H7 (cell line): ENCODE results near the gene TSPAN18. TPM values are rescaled to one million over a fixed set of nuclear protein-coding genes. Genes with fewer than 3 reads are reported as not detected.

Experiments used
- DNase-seq: peaks from one replicate; pipeline ENCODE4 v3.0.0; 2012
- H3K27me3 ChIP-seq: 2 replicates; pipeline ENCODE4 v1.6.0; 2011; ENCODE audit warnings: mild to moderate bottlenecking, low read length; ENCODE audit not compliant: control insufficient read depth, insufficient read depth
- H3K36me3 ChIP-seq: replicated peaks from 2 replicates; pipeline ENCODE4 v1.5.1; 2011; ENCODE audit warnings: low read length; ENCODE audit not compliant: control insufficient read depth, insufficient read depth
- H3K4me3 ChIP-seq: 2 replicates; pipeline ENCODE4 v1.5.1; 2011; ENCODE audit warnings: low read depth, mild to moderate bottlenecking, control low read depth, low read length, moderate library complexity; ENCODE audit not compliant: insufficient read depth
- total RNA-seq: library from RNA; depleted of rRNA; stranded (reverse); fragments of >200 nt; shearing (Covaris generic); gene quantifications from 2 replicates; pipeline ENCODE4 v1.2.3, GENCODE V29; 2014

The TSPAN18 gene
- total RNA-seq, 1 experiment from 2014 or later: 25.7 TPM

DNA sequence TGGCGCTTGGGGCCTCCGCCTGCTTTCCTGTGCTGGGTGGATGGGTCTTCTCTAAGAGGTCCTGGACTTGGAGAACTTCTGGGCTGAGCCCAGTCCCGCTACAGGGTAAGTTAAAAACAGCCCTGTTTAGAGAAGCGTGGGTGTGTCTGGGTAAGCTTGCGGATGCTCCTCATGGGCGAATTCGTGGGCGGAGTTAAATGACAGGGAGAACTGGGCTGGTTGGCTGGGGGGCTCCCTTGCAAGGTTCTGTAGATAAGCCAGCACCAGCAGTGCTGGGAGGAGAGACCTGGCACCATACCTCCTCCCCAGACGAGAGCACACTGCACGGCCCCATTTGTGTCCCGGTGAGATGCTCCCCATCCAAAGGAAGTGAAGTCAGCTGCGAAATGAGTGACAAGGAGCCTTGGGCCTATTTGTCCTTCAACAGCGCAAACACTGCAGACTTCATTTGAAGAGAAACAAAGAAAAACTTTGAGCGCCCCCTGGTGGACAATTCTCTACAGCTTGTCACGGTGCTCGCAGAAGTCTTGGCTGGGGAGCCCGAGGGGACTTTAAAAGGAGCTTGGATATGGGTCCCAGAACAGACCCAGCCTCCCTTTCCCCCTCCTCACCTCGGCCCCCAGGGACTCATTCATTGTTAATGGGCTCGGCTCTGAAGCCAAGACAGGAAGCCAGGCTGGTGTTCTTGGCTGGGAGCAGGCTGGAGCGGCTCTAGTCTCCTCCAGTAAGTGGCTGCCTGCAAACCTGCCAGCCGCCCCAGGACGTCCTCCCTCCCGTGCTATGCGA lies 184.5 kb downstream of the TSPAN18 start:
- DNase-seq: peak; percentile 92
- Histone ChIP-seq H3K4me3 (peak overlapping the region; percentile 15; the same call in 1 of the 2 replicates), H3K36me3 (no peaks in the 10 kb centered on the region), H3K27me3 (no peaks in the 10 kb centered on the region)

DNA sequence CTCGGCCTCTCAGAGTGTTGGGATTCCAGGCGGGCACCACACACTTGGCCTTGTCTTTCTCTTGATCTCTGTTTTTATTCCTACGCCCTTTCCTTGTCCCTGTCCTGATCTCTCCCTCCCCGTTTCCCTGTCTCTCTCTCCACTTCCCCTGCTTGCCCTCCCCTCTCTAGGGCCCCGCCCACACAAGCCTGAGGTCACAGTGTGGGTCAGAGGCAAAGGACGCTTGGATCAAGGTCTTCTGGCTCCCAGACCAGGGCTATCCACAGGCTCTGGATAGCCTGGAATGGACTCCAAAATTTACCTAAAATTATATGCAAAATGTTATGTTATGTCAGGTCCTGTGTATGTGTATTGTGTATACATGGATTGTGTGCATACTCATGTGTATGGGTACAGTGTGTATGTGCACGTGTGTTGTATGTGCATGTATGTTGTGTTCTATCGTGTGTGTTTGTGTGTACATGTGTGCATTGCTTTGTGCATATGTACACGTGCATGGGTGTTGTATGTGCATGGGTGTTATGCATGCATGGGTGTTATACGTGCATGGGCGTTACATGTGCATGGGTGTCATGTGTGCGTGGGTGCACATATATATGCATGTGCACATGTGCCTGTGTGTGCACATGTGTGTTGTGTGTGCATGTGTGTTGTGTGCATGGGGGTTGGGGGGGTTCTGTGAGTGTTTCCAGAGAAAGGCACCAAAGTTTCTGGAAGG lies 185.7 kb downstream of the TSPAN18 start:
- H3K27me3 ChIP-seq: no peaks in the 10 kb centered on the region
- peak; percentile 88 for DNase-seq

DNA sequence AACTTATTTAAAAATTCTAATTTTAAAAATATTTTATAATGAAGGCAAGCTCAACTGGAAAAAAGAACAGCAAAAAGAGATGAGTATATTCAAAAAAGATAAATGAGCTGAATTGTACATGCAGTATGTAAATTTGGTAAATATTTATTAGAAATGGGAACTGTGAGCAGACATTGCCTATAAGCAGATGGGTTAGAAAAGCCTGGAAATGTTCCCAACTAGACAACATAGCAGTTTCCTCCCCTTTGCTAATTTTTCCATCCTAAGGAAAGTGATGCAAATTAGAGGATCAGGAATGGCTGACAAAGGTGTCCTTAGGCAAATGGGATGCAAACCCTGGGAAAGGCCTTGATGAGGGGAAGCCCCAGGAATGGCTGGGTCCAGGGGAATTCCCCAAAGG lies 186.7 kb downstream of the TSPAN18 start:
- peak; percentile 83 for DNase-seq
- H3K4me3 ChIP-seq: no peak overlapping the region
- no peaks in the 10 kb centered on the region for H3K27me3 ChIP-seq

More for the DNA sequence above, 185.7 kb downstream of the TSPAN18 start:
- Histone ChIP-seq H3K36me3 (no peaks in the 10 kb centered on the region), H3K4me3 (no peak overlapping the region)

DNA sequence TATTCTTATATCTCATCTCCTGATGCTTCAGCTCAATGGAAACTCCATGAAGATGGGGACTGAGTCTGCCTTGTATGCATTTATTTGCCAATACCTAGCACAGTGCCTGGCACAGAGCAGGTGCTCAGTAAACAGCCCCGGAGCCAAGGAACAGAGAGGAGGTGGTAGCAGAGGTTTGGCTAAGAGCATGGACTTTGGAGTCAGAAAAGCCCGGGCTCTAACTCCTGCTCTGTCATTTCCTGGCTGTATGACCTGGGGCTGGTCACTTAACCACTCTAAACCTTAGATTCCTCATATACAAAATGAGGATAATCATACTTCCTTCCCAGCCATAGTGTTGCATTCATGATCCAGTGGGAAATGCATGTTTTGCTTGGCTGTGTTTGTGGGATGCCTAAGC lies 187.3 kb downstream of the TSPAN18 start:
- no peak for DNase-seq
- Histone ChIP-seq H3K4me3 (no peak overlapping the region), H3K36me3 (no peaks in the 10 kb centered on the region), H3K27me3 (no peaks in the 10 kb centered on the region)

More for the DNA sequence above, 186.7 kb downstream of the TSPAN18 start:
- no peaks in the 10 kb centered on the region for H3K36me3 ChIP-seq

DNA sequence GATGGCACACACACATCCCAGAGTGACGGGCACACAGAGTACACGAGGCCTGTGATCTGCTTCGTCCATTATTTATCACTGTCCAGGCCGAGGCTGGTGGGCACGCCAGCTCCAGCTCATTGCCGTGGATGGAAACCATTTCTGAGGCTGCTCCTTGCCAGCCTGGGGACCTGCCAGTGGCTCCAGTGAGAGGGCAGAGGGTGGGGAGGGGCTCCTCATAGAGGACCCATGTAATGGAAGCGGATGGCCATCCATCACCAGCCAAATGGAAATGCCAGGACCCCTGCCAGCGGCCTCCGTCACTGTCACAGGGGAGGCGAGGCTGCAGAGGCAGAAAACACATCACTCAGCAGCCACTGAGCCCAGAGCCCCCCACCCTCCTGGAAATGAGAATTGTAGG lies 188.2 kb downstream of the TSPAN18 start:
- DNase-seq: no peak

DNA sequence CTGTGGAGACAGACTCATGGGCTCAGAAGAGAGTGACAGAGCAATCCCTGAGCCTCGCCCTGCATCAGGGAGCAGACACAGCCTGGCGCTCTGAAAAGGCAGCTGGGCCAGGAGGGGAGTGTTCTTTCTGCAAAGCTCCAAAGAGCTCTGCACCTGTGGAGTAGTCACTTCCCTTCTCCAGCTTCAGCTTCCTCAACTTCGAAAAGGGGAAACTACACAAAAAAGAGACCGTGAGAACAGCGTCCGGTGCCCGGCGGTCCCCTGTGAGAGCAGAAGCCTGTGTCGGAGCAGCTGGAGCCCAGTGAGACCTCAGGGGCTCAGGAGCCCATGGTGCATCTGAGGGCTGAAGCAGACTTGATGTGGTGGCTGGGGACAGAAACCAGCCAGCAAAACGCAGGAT lies 188.9 kb downstream of the TSPAN18 start:
- H3K27me3 ChIP-seq: no peaks in the 10 kb centered on the region
- DNase-seq: no peak
- H3K4me3 ChIP-seq: no peak overlapping the region
- H3K36me3 ChIP-seq: no peaks in the 10 kb centered on the region; the same call in 1 of the 2 replicates

More for the DNA sequence above, 188.2 kb downstream of the TSPAN18 start:
- no peak overlapping the region for H3K4me3 ChIP-seq
- H3K27me3 ChIP-seq: no peaks in the 10 kb centered on the region
- H3K36me3 ChIP-seq: no peaks in the 10 kb centered on the region; the same call in 1 of the 2 replicates

DNA sequence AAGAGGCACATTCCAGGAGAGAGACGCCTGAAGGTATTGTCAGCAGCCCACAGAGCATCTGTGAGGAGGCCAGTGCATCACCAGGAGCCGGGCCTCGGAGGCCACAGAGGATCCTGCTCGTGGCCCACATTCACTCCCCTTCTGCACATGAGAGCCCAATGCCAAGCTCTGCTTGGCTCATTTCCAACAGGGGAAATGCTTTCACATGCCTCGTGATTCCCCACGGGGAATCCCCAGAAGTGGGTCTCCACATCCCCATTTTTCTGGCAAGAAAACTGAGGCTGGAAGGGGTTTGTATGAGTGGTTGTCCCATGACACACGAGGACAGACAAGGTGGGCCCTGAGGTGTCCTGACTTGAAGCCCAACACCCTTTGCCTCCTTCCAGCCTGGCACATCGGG lies 189.6 kb downstream of the TSPAN18 start:
- Histone ChIP-seq H3K27me3 (no peaks in the 10 kb centered on the region), H3K4me3 (no peak overlapping the region), H3K36me3 (no peaks in the 10 kb centered on the region; the same call in 1 of the 2 replicates)
- DNase-seq: no peak

DNA sequence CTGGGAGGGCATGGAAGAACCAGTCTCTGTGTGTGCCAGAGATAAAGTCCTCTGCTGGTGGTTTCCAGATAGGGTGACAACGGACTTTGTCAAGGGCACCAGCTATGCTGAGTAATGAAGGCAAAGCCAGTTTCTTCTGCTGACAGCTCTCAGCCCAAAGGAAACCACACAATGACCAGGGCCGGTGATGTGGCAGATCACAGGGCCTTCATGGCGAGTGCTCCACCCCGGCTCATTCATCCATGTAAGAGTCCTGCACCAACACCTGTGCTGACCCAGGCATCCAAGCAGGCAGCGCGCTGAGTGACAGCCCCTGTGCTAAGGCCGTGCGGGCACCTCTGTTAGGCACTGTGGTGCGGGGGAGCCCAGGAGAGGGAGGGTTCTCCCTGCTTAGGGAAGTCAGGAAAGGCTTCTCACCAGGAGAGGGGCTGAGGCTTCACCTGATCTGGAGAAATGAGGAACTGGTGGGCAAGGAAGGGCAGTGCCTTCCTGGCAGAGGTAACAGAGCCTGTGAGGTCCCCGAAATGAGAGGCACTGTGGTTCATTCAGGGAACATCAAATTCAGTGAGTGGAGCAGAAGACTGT lies 190.1 kb downstream of the TSPAN18 start:
- DNase-seq: no peak
- no peak overlapping the region for H3K4me3 ChIP-seq
- H3K27me3 ChIP-seq: no peaks in the 10 kb centered on the region

DNA sequence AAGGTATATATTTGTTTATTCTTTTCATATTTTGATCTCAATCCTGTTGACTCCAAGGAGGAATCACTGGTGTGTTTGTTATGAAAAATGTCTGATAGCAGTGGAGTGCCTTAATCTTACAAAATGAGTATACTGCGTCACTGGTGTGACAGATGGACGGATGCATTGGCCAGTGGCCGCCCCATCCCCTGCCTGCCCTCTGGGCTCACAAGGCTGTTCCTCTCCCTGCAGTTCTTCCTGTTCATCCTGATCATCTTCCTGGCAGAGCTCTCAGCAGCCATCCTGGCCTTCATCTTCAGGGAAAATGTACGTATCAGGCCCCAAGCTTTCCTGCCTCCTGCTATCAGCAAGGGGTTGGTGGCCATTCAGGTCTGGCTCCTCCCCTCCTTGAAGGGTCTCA lies 191.0 kb downstream of the TSPAN18 start:
- no peak overlapping the region for H3K4me3 ChIP-seq
- H3K27me3 ChIP-seq: no peaks in the 10 kb centered on the region
- DNase-seq: no peak
- H3K36me3 ChIP-seq: no peaks in the 10 kb centered on the region; the same call in 1 of the 2 replicates

More for the DNA sequence above, 190.1 kb downstream of the TSPAN18 start:
- H3K36me3 ChIP-seq: no peaks in the 10 kb centered on the region; the same call in 1 of the 2 replicates

DNA sequence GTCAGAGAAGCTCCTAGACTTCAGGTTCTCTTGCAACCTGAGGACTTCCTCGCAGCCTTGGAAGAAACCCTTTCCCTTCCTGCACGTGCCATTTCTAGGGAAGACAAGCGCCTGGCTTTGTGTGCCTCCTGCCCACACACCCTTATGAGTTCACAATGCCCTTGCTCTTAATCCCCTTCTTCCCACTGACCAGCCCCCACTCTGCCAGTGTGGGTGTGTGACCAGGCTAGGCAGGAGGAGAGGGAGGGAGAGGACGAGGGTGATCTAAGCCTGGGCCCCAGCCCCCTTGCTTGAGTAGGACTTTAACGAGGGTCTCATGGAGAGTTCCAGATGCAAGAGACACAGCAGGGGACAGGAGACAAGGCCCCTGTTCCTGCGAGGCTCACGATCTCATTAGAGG lies 193.7 kb downstream of the TSPAN18 start:
- no peak overlapping the region for H3K4me3 ChIP-seq
- no peaks in the 10 kb centered on the region for H3K27me3 ChIP-seq
- no peaks in the 10 kb centered on the region; the same call in 1 of the 2 replicates for H3K36me3 ChIP-seq
- no peak for DNase-seq

DNA sequence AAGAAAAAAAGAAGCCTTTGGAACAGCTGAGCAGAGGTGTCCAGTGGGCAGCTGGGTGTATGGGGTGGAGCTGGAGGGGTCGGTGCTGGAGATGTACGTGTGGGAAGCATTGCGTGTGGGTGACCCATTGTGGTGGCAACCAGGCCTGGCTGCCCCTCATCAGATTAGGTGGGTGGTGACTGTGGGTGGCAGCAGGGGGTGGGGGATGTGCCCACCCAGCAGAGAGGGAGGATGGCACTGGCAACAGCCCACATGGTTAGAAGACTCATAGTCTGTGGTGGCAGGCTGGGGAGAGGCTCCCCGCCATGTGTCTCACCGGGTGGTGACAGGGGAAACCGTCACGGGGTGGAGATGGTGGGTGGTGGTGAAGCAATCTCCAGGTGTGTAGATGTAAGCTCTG lies 196.4 kb downstream of the TSPAN18 start:
- Histone ChIP-seq H3K36me3 (no peaks in the 10 kb centered on the region; the same call in 1 of the 2 replicates), H3K27me3 (no peaks in the 10 kb centered on the region), H3K4me3 (no peak overlapping the region)
- DNase-seq: no peak

DNA sequence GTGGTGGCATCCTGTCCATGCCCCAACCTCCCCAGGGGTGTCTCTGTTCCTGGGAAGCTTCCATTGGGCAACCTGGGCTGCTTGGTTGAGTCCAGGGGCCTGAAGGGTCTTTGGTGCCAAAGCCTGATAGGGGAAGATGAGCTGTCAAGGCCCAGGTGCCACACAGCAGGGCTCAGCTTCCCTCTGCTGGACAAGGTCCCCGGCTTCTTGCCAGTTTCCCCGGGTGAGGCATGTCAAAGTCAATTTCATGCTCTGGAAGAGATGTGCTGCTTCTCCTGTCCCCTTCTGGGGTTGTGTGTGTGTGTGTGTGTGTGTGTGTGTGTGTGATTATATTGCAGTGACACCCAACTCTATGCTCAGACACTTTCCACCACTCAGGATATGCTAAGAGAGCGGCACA lies 197.0 kb downstream of the TSPAN18 start:
- Histone ChIP-seq H3K27me3 (no peaks in the 10 kb centered on the region), H3K36me3 (no peaks in the 10 kb centered on the region; the same call in 1 of the 2 replicates), H3K4me3 (no peak overlapping the region)
- no peak for DNase-seq

DNA sequence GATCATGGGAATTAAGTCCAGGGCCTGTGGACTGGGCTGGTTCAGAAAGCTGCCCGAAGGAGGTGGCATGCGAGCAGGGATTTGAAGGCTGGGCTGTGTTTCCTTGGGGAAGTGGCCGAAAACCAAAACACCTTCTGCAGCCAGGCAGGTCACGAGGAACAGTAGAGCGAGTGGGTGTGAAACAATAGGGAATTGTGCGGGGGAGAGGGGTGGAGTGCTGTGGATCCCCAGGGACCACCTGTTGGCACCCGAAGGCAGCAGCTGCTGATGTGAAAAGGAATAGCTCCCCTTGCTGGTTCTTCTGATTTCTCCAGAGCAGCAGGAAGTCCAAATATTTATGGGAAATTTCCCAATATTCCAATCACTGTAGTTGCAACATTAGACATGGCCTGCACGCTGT lies 199.3 kb downstream of the TSPAN18 start:
- no peak for DNase-seq
- Histone ChIP-seq H3K27me3 (no peaks in the 10 kb centered on the region), H3K36me3 (no peaks in the 10 kb centered on the region), H3K4me3 (no peak overlapping the region)

DNA sequence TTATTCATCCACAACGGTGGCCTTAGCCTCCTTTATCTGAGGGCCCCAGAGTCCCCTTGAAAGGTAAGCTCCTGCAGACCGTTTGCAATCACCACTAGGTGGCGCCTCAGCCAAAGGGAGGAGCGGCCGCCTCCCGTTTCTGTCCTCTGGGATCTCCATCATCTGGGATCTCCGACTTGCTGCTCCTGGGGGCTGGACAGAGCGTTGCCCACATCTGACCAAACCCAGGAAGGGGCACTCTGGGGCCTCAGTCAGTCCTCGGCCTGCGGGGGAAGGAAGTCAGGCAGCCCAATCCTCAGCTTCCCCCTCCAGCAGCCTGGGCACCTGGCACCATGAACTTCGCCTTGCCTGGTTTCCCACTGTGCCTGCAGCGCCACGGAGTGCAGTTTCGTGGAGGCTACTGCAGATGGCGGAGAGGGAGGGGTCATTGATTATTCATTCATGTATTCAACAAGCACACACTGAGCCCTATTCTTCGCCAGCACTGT lies 200.5 kb downstream of the TSPAN18 start:
- no peak overlapping the region for H3K4me3 ChIP-seq
- no peaks in the 10 kb centered on the region for H3K36me3 ChIP-seq
- peak; percentile 93 for DNase-seq
- H3K27me3 ChIP-seq: no peaks in the 10 kb centered on the region
